ENCODE results near the gene CCDC200.

DNA sequence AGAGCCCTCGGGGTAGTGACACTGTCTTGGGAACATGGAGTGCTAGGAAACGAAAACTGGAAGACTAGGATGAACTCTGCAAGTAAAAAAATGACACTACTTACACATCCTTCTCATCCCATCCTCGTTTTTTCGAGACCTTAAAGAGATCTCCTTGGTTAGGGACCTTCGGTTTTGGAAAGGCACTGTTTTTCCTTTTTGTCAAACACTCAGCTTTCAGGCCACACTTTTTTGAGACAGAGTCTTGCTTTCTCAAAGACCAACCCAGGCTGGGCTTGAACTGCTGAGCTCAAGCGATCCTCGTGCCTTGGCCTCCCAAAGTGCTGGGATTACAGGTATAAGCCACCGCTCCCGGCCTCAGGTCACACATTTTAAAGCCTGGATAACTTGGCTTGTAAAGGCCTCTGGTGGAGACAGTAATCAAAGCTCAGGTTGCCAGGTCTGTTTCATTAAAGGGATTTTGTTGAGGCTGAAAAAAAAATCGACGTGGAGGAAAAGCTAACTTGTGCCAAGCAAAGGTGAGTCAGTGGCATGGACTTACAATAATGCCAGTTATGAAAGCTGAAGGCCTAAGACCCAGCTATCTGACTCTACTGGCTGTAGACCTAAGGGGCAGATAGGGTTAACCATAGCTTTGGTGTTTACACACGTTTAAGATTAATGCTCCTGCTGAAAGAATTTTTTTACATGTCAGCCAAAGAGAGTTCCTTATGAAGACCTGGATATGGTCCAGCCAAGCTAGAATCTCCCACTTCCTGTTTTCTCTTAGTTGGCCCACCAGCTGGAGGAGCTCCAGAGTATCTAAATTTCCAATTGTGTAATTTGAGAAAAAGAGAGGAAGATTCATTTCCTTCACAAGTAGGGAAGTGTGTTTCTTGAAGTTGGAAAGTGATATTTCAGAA lies 56.6 kb downstream of the CCDC200 start:
- no peak for TF ChIP-seq POLR2A (IDR thresholded peaks at IDR 0.05)
- TF ChIP-seq, protein P1, sequence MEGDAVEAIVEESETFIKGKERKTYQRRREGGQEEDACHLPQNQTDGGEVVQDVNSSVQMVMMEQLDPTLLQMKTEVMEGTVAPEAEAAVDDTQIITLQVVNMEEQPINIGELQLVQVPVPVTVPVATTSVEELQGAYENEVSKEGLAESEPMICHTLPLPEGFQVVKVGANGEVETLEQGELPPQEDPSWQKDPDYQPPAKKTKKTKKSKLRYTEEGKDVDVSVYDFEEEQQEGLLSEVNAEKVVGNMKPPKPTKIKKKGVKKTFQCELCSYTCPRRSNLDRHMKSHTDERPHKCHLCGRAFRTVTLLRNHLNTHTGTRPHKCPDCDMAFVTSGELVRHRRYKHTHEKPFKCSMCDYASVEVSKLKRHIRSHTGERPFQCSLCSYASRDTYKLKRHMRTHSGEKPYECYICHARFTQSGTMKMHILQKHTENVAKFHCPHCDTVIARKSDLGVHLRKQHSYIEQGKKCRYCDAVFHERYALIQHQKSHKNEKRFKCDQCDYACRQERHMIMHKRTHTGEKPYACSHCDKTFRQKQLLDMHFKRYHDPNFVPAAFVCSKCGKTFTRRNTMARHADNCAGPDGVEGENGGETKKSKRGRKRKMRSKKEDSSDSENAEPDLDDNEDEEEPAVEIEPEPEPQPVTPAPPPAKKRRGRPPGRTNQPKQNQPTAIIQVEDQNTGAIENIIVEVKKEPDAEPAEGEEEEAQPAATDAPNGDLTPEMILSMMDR (IDR thresholded peaks at IDR 0.05): no peak

Measured in ovary (tissue), 3 donors.